Gastrocnemius medialis (tissue), 4 donors: ENCODE measurements around the gene CAMK4.

ENCODE experiments used
- CTCF ChIP-seq, 5 experiments: fragments of 450-650 bp in 3 of 5; fragments of 200-600 bp in 2 of 5; sonication (generic) in 2 of 5; IDR thresholded peaks in 4 of 5; conservative IDR thresholded peaks in 1 of 5; 1 replicate in 4 of 5; 2 replicates in 1 of 5; pipeline ENCODE4 v1.5.1; 2016 to 2019; ENCODE audit warnings: antibody characterized with exemption in 5 of 5, mild to moderate bottlenecking in 3 of 5, moderate library complexity in 3 of 5
- POLR2A ChIP-seq, 2 donors: fragments of 450-650 bp; IDR thresholded peaks; one replicate each; pipeline ENCODE4 v1.6.1; 2017; ENCODE audit warnings: antibody characterized with exemption in 2 of 2, mild to moderate bottlenecking in 2 of 2, moderate library complexity in 2 of 2

- TF ChIP-seq POLR2A (IDR thresholded peaks at IDR 0.05) (no peak), CTCF (IDR thresholded peaks at IDR 0.05 in 4 of 5, conservative IDR thresholded peaks at IDR 0.05 in 1 of 5) (no peak)
Observed at GRCh38 chr5:111234125-111234524, 9.9 kb downstream of the CAMK4 start.
